Sigmoid colon (tissue), 4 donors: ENCODE measurements around the gene TYSND1.

ENCODE experiments used
- CTCF ChIP-seq, 4 experiments: fragments of 450-650 bp in 3 of 4; fragments of 200-600 bp in 1 of 4; IDR thresholded peaks; one replicate each; pipeline ENCODE4 v1.5.1; 2016 to 2019; ENCODE audit warnings: antibody characterized with exemption in 4 of 4, mild to moderate bottlenecking in 3 of 4, moderate library complexity in 2 of 4
- EP300 ChIP-seq, 4 donors: sonication (generic); formaldehyde crosslinking; IDR thresholded peaks; one replicate each; pipeline ENCODE4 v1.6.1; 2017; ENCODE audit warnings: antibody characterized with exemption in 4 of 4

DNA sequence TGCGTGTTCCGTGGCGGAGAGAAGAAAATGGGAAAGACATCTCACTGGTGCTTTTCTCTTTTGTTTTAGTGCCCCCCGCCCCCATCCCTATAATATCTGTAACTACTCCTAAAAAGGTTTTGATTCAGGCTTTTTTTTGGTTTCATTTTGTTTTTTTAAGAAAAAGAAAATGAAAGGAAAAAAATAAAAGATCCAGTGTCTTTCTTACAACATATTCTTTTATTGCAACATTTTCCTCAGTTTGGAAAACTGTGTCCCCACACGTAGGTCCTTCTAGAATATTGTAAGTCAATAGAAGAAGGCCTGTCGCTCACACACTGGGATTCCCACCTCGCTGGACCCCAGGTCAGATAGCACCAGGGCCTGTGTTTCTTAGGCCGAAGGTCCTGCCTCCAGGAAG is 34.4 kb downstream of the TYSND1 start:
- TF ChIP-seq CTCF (IDR thresholded peaks at IDR 0.05): no peak
- TF ChIP-seq EP300 (IDR thresholded peaks at IDR 0.05): no peak
